Activated CD4-positive, alpha-beta T cell treated with anti-CD3 and anti-CD28 coated beads for 4 hours (primary cell): ENCODE data around the gene RAB19.
A peak's percentile ranks its signal among the peaks of the same experiment; 100 is the strongest.

Source experiments
- DNase-seq, 2 donors: peaks; one replicate each; pipeline ENCODE4 v3.0.0-alpha.2; 2020

RAB19 gene

GRCh38 chr7:140403878-140404564 lies at the start of gene RAB19:
RAB19 (plus strand) TSS chr7:140404058; CDS start chr7:140407647, 3,589 bp downstream.
- peak; percentile 43 to 47 for DNase-seq

GRCh38 chr7:140358024-140358411 lies 45.8 kb upstream of the RAB19 start:
- no peak for DNase-seq

GRCh38 chr7:140358412-140359051 lies 45.3 kb upstream of the RAB19 start:
- DNase-seq = peak in 1 of 2 donors; percentile 23

- no peak for DNase-seq
These were observed 43.1 kb upstream of the RAB19 start for GRCh38 chr7:140360697-140361229.

GRCh38 chr7:140364819-140365218 lies 39.0 kb upstream of the RAB19 start:
- no peak for DNase-seq

- no peak for DNase-seq
These were observed 36.3 kb upstream of the RAB19 start for GRCh38 chr7:140367528-140367927.

- no peak for DNase-seq
These were observed 34.6 kb upstream of the RAB19 start for GRCh38 chr7:140369294-140369693.

- no peak for DNase-seq
These were observed 28.5 kb upstream of the RAB19 start for GRCh38 chr7:140375323-140375722.

GRCh38 chr7:140375892-140376730 lies 27.7 kb upstream of the RAB19 start:
- DNase-seq = peak; percentile 7 to 21

GRCh38 chr7:140383954-140384713 lies 19.7 kb upstream of the RAB19 start:
- DNase-seq = no peak

GRCh38 chr7:140384894-140385545 lies 18.8 kb upstream of the RAB19 start:
- no peak for DNase-seq

- no peak for DNase-seq
These were observed 14.4 kb upstream of the RAB19 start for GRCh38 chr7:140389445-140389844.

GRCh38 chr7:140390034-140390433 lies 13.8 kb upstream of the RAB19 start:
- no peak for DNase-seq

- DNase-seq = no peak
These were observed 13.2 kb upstream of the RAB19 start for GRCh38 chr7:140390466-140391190.

- no peak for DNase-seq
These were observed 12.2 kb upstream of the RAB19 start for GRCh38 chr7:140391634-140392033.

- no peak for DNase-seq
These were observed 10.0 kb upstream of the RAB19 start for GRCh38 chr7:140393756-140394306.

GRCh38 chr7:140397784-140398750 lies 5.8 kb upstream of the RAB19 start, which contains the start of gene SLC37A3:
SLC37A3 (minus strand) TSS chr7:140398530; CDS start chr7:140382526, 16,004 bp downstream.
- peak; percentile 83 to 88 for DNase-seq

GRCh38 chr7:140398821-140399220 lies 5.0 kb upstream of the RAB19 start:
- DNase-seq = no peak

GRCh38 chr7:140400381-140400780 lies 3.5 kb upstream of the RAB19 start:
- DNase-seq = no peak
